HG03039 (cell line): ENCODE results near the gene DENND6A.

Source experiments
- ATAC-seq: cut with Tn5 transposase; IDR thresholded peaks from one replicate; pipeline ENCODE4 v1.9.1; 2021; ENCODE audit warnings: mild to moderate bottlenecking, moderate library complexity; ENCODE audit not compliant: unreplicated experiment

The DENND6A gene

DNA sequence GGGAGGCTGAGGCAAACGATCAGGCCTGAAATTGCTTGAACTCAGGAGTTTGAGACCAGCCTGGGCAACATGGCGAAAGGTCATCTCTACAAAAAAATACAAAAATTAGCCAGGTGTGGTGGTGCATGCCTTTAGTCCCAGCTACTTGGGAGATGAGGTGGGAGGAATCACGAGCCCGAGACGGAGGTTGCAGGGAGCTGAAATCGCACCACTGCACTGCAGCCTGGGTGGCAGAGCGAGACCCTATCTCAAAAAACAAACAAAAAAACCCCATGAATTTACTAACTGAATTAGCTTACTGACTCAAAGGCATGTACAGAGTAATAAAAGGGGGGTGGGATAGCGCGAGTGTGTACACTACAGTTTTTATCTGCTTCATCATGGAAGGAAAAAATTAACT is 115.1 kb downstream of the DENND6A start:
- no peak for ATAC-seq

DNA sequence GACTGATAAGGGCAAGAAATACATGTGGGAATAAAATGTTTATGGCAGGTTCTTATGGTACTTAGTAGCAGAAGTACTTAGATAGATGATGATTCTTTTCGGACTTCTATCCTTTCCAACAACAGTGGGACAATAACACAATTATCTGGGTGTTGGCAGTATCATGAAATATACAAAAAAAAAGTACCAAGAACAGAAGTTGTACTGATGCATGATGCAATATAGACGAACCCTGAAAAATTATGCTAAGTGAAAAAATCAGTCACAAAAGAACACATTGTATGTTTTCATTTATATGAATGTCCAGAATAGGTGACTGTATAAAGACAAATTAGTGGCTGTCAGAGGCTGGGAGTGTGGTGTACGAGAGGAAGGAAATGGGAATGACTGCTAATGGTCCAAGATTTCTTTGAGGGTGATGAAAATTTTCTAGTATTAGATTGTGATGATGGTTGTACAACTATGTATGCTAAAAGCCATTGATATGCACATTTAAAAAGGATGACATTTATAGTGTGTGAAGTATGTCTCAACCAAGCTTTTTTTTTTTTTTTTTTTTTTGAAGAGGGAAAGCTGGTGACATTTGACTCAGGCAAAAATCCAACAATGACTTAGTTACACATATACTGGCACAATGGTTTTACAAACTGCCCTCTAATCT is 116.8 kb downstream of the DENND6A start:
- no peak for ATAC-seq
